Endodermal cell (in vitro differentiated cells): ENCODE data around the gene SERPINB10. TPM values are rescaled to one million over a fixed set of nuclear protein-coding genes. Genes with fewer than 3 reads are reported as not detected.

ENCODE experiments used
- DNase-seq: peaks from one replicate; pipeline ENCODE4 v3.0.0-alpha.2; 2017
- H3K27ac ChIP-seq: 2 replicates; pipeline ENCODE4 v1.5.1; 2013; ENCODE audit warnings: mild to moderate bottlenecking, low read depth, low read length, moderate library complexity
- H3K27me3 ChIP-seq: 2 replicates; pipeline ENCODE4 v1.6.1; 2013; ENCODE audit warnings: mild to moderate bottlenecking, low read length, moderate library complexity; ENCODE audit not compliant: insufficient read depth, control insufficient read depth, poor library complexity, severe bottlenecking
- H3K36me3 ChIP-seq: 2 replicates; pipeline ENCODE4 v1.7.0; 2013; ENCODE audit warnings: mild to moderate bottlenecking, low read length, moderate library complexity; ENCODE audit not compliant: control insufficient read depth, insufficient read depth
- H3K4me1 ChIP-seq: one replicate; pipeline ENCODE4 v1.7.0; 2013; ENCODE audit warnings: low read length; ENCODE audit not compliant: control insufficient read depth, insufficient read depth
- H3K4me3 ChIP-seq: 2 replicates; pipeline ENCODE4 v1.5.1; 2013; ENCODE audit warnings: mild to moderate bottlenecking, low read length, moderate library complexity
- H3K9ac ChIP-seq: 2 replicates; pipeline ENCODE4 v1.6.1; 2013; ENCODE audit warnings: mild to moderate bottlenecking, low read length, moderate library complexity; ENCODE audit not compliant: poor library complexity, severe bottlenecking; ENCODE audit errors: extremely low read depth
- H3K9me3 ChIP-seq: 2 replicates; pipeline ENCODE4 v1.6.1; 2013; ENCODE audit warnings: mild to moderate bottlenecking, low read length, moderate library complexity; ENCODE audit not compliant: control insufficient read depth
- H3K27ac Mint-ChIP-seq: 2 replicates; pipeline ENCODE4 v1.8.0; 2020; ENCODE audit warnings: mixed read lengths
- H3K27me3 Mint-ChIP-seq: 2 replicates; pipeline ENCODE4 v1.8.0; 2021; ENCODE audit warnings: mild to moderate bottlenecking, mixed read lengths; ENCODE audit not compliant: insufficient read depth
- H3K36me3 Mint-ChIP-seq: 2 replicates; pipeline ENCODE4 v1.8.0; 2020; ENCODE audit warnings: low read depth, mixed read lengths
- H3K4me1 Mint-ChIP-seq: 2 replicates; pipeline ENCODE4 v1.8.0; 2020; ENCODE audit warnings: mixed read lengths
- H3K4me3 Mint-ChIP-seq: 2 replicates; pipeline ENCODE4 v1.8.0; 2020; ENCODE audit warnings: mild to moderate bottlenecking, moderate library complexity, mixed read lengths
- H3K9me3 Mint-ChIP-seq: 2 replicates; pipeline ENCODE4 v1.8.0; 2020; ENCODE audit warnings: mild to moderate bottlenecking, mixed read lengths
- WGBS, 2 experiments: methylation state at CpG; one replicate each; pipeline versions ENCODE4 v1.1.5 to v1.1.7; 2013; ENCODE audit warnings: missing lambda C conversion rate in 2 of 2, mixed read lengths in 1 of 2; ENCODE audit not compliant: insufficient coverage in 1 of 2, insufficient read length in 1 of 2; 5-methylcytosine and 5-hydroxymethylcytosine counted together
- total RNA-seq, 2 donors: library from RNA; stranded (reverse); fragmentation: NEBNext Ultra II Directional in 1 of 2; extraction: Animal tissue kit (Norgen Biotek cat#: 25700) in 1 of 2; gene quantifications; 2 replicates in 1 of 2; 3 replicates in 1 of 2; pipeline ENCODE4 v1.2.1, GENCODE V29; 2021
- TF ChIP-seq, protein P1 (sequence below): fragments of 200-600 bp; sonication (generic); conservative IDR thresholded peaks from 2 replicates; pipeline ENCODE4 v1.5.0; 2021; ENCODE audit warnings: antibody characterized with exemption, mild to moderate bottlenecking

The SERPINB10 gene
- total RNA-seq, 2 donors from 2014 or later = not detected

DNA sequence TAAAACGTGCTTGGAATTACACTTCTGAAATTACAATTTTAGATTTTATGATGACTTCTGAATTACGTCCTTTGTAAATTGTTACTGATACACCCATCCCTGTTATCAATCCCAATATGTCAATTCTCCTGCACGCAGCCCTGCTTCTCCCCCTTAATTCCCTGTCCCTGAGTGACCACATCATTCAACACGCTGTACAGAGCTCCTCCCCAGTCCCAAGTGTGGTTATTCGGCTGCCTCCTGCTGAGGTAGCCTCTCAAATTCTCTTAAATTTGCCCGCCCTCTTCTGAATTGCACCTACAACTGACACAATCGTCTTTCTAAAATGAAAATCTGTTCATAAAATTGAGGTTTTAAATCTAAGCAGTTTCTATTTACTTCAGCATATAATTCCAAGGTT is 72.3 kb downstream of the SERPINB10 start:
- no peak overlapping the region for H3K27ac Mint-ChIP-seq
- H3K4me3 Mint-ChIP-seq = no peak overlapping the region
- Histone ChIP-seq H3K27ac (no peak overlapping the region), H3K36me3 (no peaks in the 10 kb centered on the region), H3K9ac (no peak overlapping the region), H3K4me3 (no peak overlapping the region), H3K9me3 (no peaks in the 10 kb centered on the region), H3K27me3 (no peaks in the 10 kb centered on the region), H3K4me1 (no peaks in the 10 kb centered on the region)
- peaks cover 5% of the 10 kb centered on the region for H3K4me1 Mint-ChIP-seq
- TF ChIP-seq, protein P1, sequence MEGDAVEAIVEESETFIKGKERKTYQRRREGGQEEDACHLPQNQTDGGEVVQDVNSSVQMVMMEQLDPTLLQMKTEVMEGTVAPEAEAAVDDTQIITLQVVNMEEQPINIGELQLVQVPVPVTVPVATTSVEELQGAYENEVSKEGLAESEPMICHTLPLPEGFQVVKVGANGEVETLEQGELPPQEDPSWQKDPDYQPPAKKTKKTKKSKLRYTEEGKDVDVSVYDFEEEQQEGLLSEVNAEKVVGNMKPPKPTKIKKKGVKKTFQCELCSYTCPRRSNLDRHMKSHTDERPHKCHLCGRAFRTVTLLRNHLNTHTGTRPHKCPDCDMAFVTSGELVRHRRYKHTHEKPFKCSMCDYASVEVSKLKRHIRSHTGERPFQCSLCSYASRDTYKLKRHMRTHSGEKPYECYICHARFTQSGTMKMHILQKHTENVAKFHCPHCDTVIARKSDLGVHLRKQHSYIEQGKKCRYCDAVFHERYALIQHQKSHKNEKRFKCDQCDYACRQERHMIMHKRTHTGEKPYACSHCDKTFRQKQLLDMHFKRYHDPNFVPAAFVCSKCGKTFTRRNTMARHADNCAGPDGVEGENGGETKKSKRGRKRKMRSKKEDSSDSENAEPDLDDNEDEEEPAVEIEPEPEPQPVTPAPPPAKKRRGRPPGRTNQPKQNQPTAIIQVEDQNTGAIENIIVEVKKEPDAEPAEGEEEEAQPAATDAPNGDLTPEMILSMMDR = no peak
- H3K9me3 Mint-ChIP-seq = no peaks in the 10 kb centered on the region
- H3K27me3 Mint-ChIP-seq = peaks cover 46% of the 10 kb centered on the region
- 88% methylated on average over 2 to 7 of the region's 7 CpGs for WGBS, 2 experiments
- DNase-seq = no peak
- H3K36me3 Mint-ChIP-seq = no peaks in the 10 kb centered on the region

DNA sequence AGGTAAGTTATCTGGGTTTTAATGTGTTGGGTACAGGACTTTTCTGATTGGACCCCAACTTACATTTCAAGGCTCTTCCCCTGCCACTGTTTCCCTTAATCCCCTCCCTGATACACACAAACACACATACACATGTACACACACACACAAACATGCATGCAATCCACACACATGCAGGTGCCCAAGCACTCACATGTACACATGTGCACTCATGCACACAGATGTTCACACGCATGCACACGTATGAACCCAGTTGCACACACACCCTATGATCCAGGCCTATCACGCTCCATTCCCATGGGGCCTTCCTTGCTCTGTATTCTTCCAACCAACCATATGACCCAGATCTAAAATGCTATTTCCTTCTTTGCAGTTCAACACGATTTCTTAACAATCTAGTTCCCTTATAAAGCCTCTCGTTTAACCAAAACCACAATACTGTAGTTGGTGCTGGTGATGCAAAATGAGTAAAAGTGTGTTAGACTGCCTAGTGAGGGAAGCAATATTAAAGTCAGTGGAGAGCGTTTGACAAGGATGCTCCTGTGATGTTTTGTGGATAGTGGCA is 73.2 kb downstream of the SERPINB10 start:
- H3K4me1 Mint-ChIP-seq = peaks cover 5% of the 10 kb centered on the region
- no peaks in the 10 kb centered on the region for H3K36me3 Mint-ChIP-seq
- H3K9me3 Mint-ChIP-seq = no peaks in the 10 kb centered on the region
- H3K27me3 Mint-ChIP-seq = peaks cover 45% of the 10 kb centered on the region
- TF ChIP-seq, protein P1 = no peak
- Histone ChIP-seq H3K4me3 (no peak overlapping the region), H3K27ac (no peak overlapping the region), H3K9ac (no peak overlapping the region), H3K36me3 (no peaks in the 10 kb centered on the region), H3K9me3 (no peaks in the 10 kb centered on the region), H3K27me3 (no peaks in the 10 kb centered on the region), H3K4me1 (no peaks in the 10 kb centered on the region)
- no peak overlapping the region for H3K4me3 Mint-ChIP-seq
- H3K27ac Mint-ChIP-seq = no peak overlapping the region
- WGBS, 2 experiments = 96 to 97% methylated on average over 3 to 6 of the region's 6 CpGs
- DNase-seq = no peak

DNA sequence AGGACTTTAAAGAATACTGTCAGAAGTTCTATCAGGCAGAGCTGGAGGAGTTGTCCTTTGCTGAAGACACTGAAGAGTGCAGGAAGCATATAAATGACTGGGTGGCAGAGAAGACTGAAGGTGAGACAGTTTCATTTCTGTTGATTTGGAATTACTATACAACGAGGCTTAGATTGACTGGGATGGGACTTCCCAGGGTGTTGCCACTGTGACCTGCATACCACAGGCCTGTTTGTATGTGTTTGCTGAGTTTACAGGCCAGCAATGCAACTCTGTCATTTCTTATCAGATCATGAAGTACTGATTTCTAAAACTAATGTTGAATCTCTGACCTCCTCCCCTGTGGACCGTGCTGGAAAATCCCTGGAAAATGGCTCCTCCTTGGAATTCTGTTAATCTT is 74.0 kb downstream of the SERPINB10 start:
- Mint-ChIP-seq H3K27ac (no peak overlapping the region), H3K4me3 (no peak overlapping the region), H3K27me3 (peaks cover 46% of the 10 kb centered on the region), H3K36me3 (no peaks in the 10 kb centered on the region), H3K4me1 (peaks cover 2% of the 10 kb centered on the region), H3K9me3 (no peaks in the 10 kb centered on the region)
- H3K27ac ChIP-seq = no peak overlapping the region
- WGBS, 2 experiments = 90 to 95% methylated on average over 2 of the region's 2 CpGs
- no peaks in the 10 kb centered on the region for H3K27me3 ChIP-seq
- no peak overlapping the region for H3K4me3 ChIP-seq
- TF ChIP-seq, protein P1 = no peak
- DNase-seq = no peak
- no peak overlapping the region for H3K9ac ChIP-seq
- H3K36me3 ChIP-seq = no peaks in the 10 kb centered on the region
- no peaks in the 10 kb centered on the region for H3K9me3 ChIP-seq
- no peaks in the 10 kb centered on the region for H3K4me1 ChIP-seq
